Mononuclear cell (primary cell): ENCODE measurements around the gene IL18RAP. TPM values are rescaled to one million over a fixed set of nuclear protein-coding genes. Genes with fewer than 3 reads are reported as not detected.

Experiments used
- H3K27me3 ChIP-seq: 2 replicates; pipeline ENCODE4 v1.6.0; 2011; ENCODE audit warnings: low read length, control low read depth; ENCODE audit not compliant: insufficient read depth
- H3K4me1 ChIP-seq: 2 replicates; pipeline ENCODE4 v1.5.1; 2011; ENCODE audit warnings: mild to moderate bottlenecking, low read length, control low read depth; ENCODE audit not compliant: insufficient read depth
- H3K4me3 ChIP-seq: 2 replicates; pipeline ENCODE4 v1.5.1; 2011; ENCODE audit warnings: mild to moderate bottlenecking, low read length, moderate library complexity
- H3K9me3 ChIP-seq: 2 replicates; pipeline ENCODE4 v1.5.1; 2011; ENCODE audit warnings: low read depth, mild to moderate bottlenecking, control low read depth, low read length
- total RNA-seq: library from RNA; depleted of rRNA; stranded (reverse); fragments of >200 nt; gene quantifications from one replicate; pipeline ENCODE4 v1.2.3, GENCODE V29; 2012

Gene IL18RAP
- total RNA-seq, 1 donor = 33.5 TPM

GRCh38 chr2:102487761-102488462 is 65.0 kb downstream of the IL18RAP start:
- Histone ChIP-seq H3K4me3 (no peak overlapping the region), H3K27me3 (no peaks in the 10 kb centered on the region), H3K4me1 (peaks cover 17% of the 10 kb centered on the region), H3K9me3 (no peaks in the 10 kb centered on the region)

GRCh38 chr2:102489646-102490045 is 66.7 kb downstream of the IL18RAP start:
- Histone ChIP-seq H3K27me3 (no peaks in the 10 kb centered on the region), H3K4me1 (peaks cover 17% of the 10 kb centered on the region), H3K4me3 (no peak overlapping the region), H3K9me3 (no peaks in the 10 kb centered on the region)

GRCh38 chr2:102492006-102492405 is 69.0 kb downstream of the IL18RAP start:
- peaks cover 3% of the 10 kb centered on the region for H3K27me3 ChIP-seq
- no peak overlapping the region for H3K4me3 ChIP-seq
- no peaks in the 10 kb centered on the region for H3K9me3 ChIP-seq
- peaks cover 17% of the 10 kb centered on the region for H3K4me1 ChIP-seq

- Histone ChIP-seq H3K27me3 (peaks cover 3% of the 10 kb centered on the region), H3K4me3 (no peak overlapping the region), H3K4me1 (no peaks in the 10 kb centered on the region), H3K9me3 (no peaks in the 10 kb centered on the region)
Observed at GRCh38 chr2:102494570-102494969, 71.6 kb downstream of the IL18RAP start.

GRCh38 chr2:102498414-102498813 is 75.5 kb downstream of the IL18RAP start:
- no peaks in the 10 kb centered on the region for H3K4me1 ChIP-seq
- no peaks in the 10 kb centered on the region for H3K9me3 ChIP-seq
- H3K27me3 ChIP-seq = peaks cover 3% of the 10 kb centered on the region
- H3K4me3 ChIP-seq = no peak overlapping the region

- Histone ChIP-seq H3K9me3 (no peaks in the 10 kb centered on the region), H3K27me3 (peaks cover 3% of the 10 kb centered on the region)
Observed at GRCh38 chr2:102499558-102499957, 76.6 kb downstream of the IL18RAP start.

More at GRCh38 chr2:102499558-102499957, 76.6 kb downstream of the IL18RAP start:
- no peak overlapping the region for H3K4me3 ChIP-seq
- H3K4me1 ChIP-seq = no peaks in the 10 kb centered on the region

Other genes starting within 250 kb of the IL18RAP start
- 0.31 TPM for gene IL1RL2, start 236.1 kb upstream of the IL18RAP start, total RNA-seq
- gene IL1RL1, start 111.6 kb upstream of the IL18RAP start, total RNA-seq = 2.7 TPM
- gene IL18R1, start 67.4 kb upstream of the IL18RAP start, total RNA-seq = 6.5 TPM
- gene SLC9A4, start 50.1 kb downstream of the IL18RAP start, total RNA-seq = under 0.01 TPM
- gene SLC9A2, start 196.4 kb downstream of the IL18RAP start, total RNA-seq = not detected